ENCODE data around the gene TMEM128. TPM values are rescaled to one million over a fixed set of nuclear protein-coding genes. Genes with fewer than 3 reads are reported as not detected.
"Not testable (repeated sequence)": the region's sequence is repeated elsewhere in the genome, so short reads cannot be mapped to it uniquely, and the experiment has no call there.

The TMEM128 gene
- total RNA-seq, 2 donors from 2014 or later = 9.0 to 10.5 TPM

- Mint-ChIP-seq H3K4me1 (peaks cover 25% of the 10 kb centered on the region), H3K27ac (peak overlapping the region; percentile 97), H3K4me3 (peak overlapping the region; percentile 93), H3K27me3 (no peaks in the 10 kb centered on the region), H3K36me3 (ENCODE audit: low read depth) (peaks cover 10% of the 10 kb centered on the region)
- peak; percentile 52 for ATAC-seq
- DNase-seq = no peak
- no peaks in the 10 kb centered on the region for H3K9me3 ChIP-seq (ENCODE audit: control insufficient read depth, low read length, poor library complexity, severe bottlenecking)
Measured at GRCh38 chr4:4247696-4248028, 361 bp downstream of the TMEM128 start.

- Mint-ChIP-seq H3K4me1 (peaks cover 30% of the 10 kb centered on the region), H3K27me3 (no peaks in the 10 kb centered on the region), H3K27ac (peak overlapping the region; percentile 32), H3K36me3 (ENCODE audit: low read depth) (peaks cover 13% of the 10 kb centered on the region), H3K4me3 (no peak overlapping the region)
- no peaks in the 10 kb centered on the region for H3K9me3 ChIP-seq (ENCODE audit: control insufficient read depth, low read length, poor library complexity, severe bottlenecking)
- ATAC-seq = no peak
- no peak for DNase-seq
Measured at GRCh38 chr4:4245172-4245571, 2.9 kb downstream of the TMEM128 start.

- not testable (repeated sequence) for H3K9me3 ChIP-seq (ENCODE audit: control insufficient read depth, low read length, poor library complexity, severe bottlenecking); H3K4me1 Mint-ChIP-seq; DNase-seq; ATAC-seq; H3K27me3 Mint-ChIP-seq; H3K4me3 Mint-ChIP-seq
- Mint-ChIP-seq H3K36me3 (ENCODE audit: low read depth) (peaks cover 13% of the 10 kb centered on the region), H3K27ac (peak overlapping the region; percentile 9)
Measured at GRCh38 chr4:4239551-4239950, 8.5 kb downstream of the TMEM128 start.

GRCh38 chr4:4233610-4234009, 14.4 kb downstream of the TMEM128 start:
- peaks cover 6% of the 10 kb centered on the region for H3K36me3 Mint-ChIP-seq (ENCODE audit: low read depth)
- DNase-seq = no peak
- no peaks in the 10 kb centered on the region for H3K4me1 Mint-ChIP-seq
- no peak overlapping the region for H3K27ac Mint-ChIP-seq
- no peaks in the 10 kb centered on the region for H3K9me3 ChIP-seq (ENCODE audit: control insufficient read depth, low read length, poor library complexity, severe bottlenecking)
- H3K4me3 Mint-ChIP-seq = no peak overlapping the region
- no peak for ATAC-seq
- H3K27me3 Mint-ChIP-seq = peaks cover under 1% of the 10 kb centered on the region

GRCh38 chr4:4228356-4228668, 19.7 kb downstream of the TMEM128 start:
- Mint-ChIP-seq H3K27me3 (peaks cover 44% of the 10 kb centered on the region), H3K27ac (no peak overlapping the region), H3K4me1 (no peaks in the 10 kb centered on the region), H3K36me3 (ENCODE audit: low read depth) (peaks cover 3% of the 10 kb centered on the region), H3K4me3 (no peak overlapping the region)
- no peak for ATAC-seq
- H3K9me3 ChIP-seq (ENCODE audit: control insufficient read depth, low read length, poor library complexity, severe bottlenecking) = no peaks in the 10 kb centered on the region
- no peak for DNase-seq

- H3K36me3 Mint-ChIP-seq (ENCODE audit: low read depth) = peaks cover 5% of the 10 kb centered on the region
- ATAC-seq (no peak), DNase-seq (no peak)
- H3K27ac Mint-ChIP-seq = no peak overlapping the region
- H3K4me3 Mint-ChIP-seq = peak overlapping the region; percentile 63
- peaks cover 50% of the 10 kb centered on the region for H3K27me3 Mint-ChIP-seq
- no peaks in the 10 kb centered on the region for H3K9me3 ChIP-seq (ENCODE audit: control insufficient read depth, low read length, poor library complexity, severe bottlenecking)
- H3K4me1 Mint-ChIP-seq = no peaks in the 10 kb centered on the region
Measured at GRCh38 chr4:4227510-4228355, 20.3 kb downstream of the TMEM128 start.

- H3K4me1 Mint-ChIP-seq = no peaks in the 10 kb centered on the region
- peaks cover 59% of the 10 kb centered on the region for H3K27me3 Mint-ChIP-seq
- H3K9me3 ChIP-seq (ENCODE audit: control insufficient read depth, low read length, poor library complexity, severe bottlenecking) = no peaks in the 10 kb centered on the region
- DNase-seq = no peak
- H3K4me3 Mint-ChIP-seq = peak within 1 kb of the TSS; percentile 63
- no peak for ATAC-seq
- peaks cover 5% of the 10 kb centered on the region for H3K36me3 Mint-ChIP-seq (ENCODE audit: low read depth)
- H3K27ac Mint-ChIP-seq = no peak within 1 kb of the TSS
Measured at GRCh38 chr4:4226606-4227438, 21.2 kb downstream of the TMEM128 start, which contains the start of gene OTOP1. OTOP1 (minus strand) TSS chr4:4226929; CDS start chr4:4226864, 65 bp downstream.

- Mint-ChIP-seq H3K4me3 (peak overlapping the region; percentile 59), H3K4me1 (no peaks in the 10 kb centered on the region), H3K27ac (no peak overlapping the region), H3K27me3 (peaks cover 64% of the 10 kb centered on the region), H3K36me3 (ENCODE audit: low read depth) (peaks cover 5% of the 10 kb centered on the region)
- no peak for ATAC-seq
- DNase-seq = no peak
- no peaks in the 10 kb centered on the region for H3K9me3 ChIP-seq (ENCODE audit: control insufficient read depth, low read length, poor library complexity, severe bottlenecking)
Measured at GRCh38 chr4:4225915-4226605, 22.0 kb downstream of the TMEM128 start.

- peaks cover 47% of the 10 kb centered on the region for H3K27me3 Mint-ChIP-seq
- no peak overlapping the region for H3K27ac Mint-ChIP-seq
- H3K4me1 Mint-ChIP-seq = no peaks in the 10 kb centered on the region
- ATAC-seq (no peak), DNase-seq (no peak)
- no peaks in the 10 kb centered on the region for H3K9me3 ChIP-seq (ENCODE audit: control insufficient read depth, low read length, poor library complexity, severe bottlenecking)
- no peak overlapping the region for H3K4me3 Mint-ChIP-seq
- peaks cover 3% of the 10 kb centered on the region for H3K36me3 Mint-ChIP-seq (ENCODE audit: low read depth)
Measured at GRCh38 chr4:4217113-4217512, 30.9 kb downstream of the TMEM128 start.

GRCh38 chr4:4216648-4217047, 31.4 kb downstream of the TMEM128 start:
- DNase-seq (no peak), ATAC-seq (no peak)
- Mint-ChIP-seq H3K36me3 (ENCODE audit: low read depth) (peaks cover 3% of the 10 kb centered on the region), H3K27ac (no peak overlapping the region), H3K4me1 (no peaks in the 10 kb centered on the region), H3K27me3 (peaks cover 43% of the 10 kb centered on the region), H3K4me3 (no peak overlapping the region)
- H3K9me3 ChIP-seq (ENCODE audit: control insufficient read depth, low read length, poor library complexity, severe bottlenecking) = no peaks in the 10 kb centered on the region

- not testable (repeated sequence) for ATAC-seq; H3K4me1 Mint-ChIP-seq; H3K36me3 Mint-ChIP-seq (ENCODE audit: low read depth); H3K9me3 ChIP-seq (ENCODE audit: control insufficient read depth, low read length, poor library complexity, severe bottlenecking); DNase-seq; H3K27ac Mint-ChIP-seq; H3K4me3 Mint-ChIP-seq
- peaks cover 63% of the 10 kb centered on the region for H3K27me3 Mint-ChIP-seq
Measured at GRCh38 chr4:4213674-4214073, 34.3 kb downstream of the TMEM128 start.

- ATAC-seq (no peak), DNase-seq (no peak)
- no peaks in the 10 kb centered on the region for H3K9me3 ChIP-seq (ENCODE audit: control insufficient read depth, low read length, poor library complexity, severe bottlenecking)
- Mint-ChIP-seq H3K27ac (no peak overlapping the region), H3K4me3 (no peak overlapping the region), H3K36me3 (ENCODE audit: low read depth) (peaks cover 3% of the 10 kb centered on the region), H3K4me1 (no peaks in the 10 kb centered on the region), H3K27me3 (peaks cover 62% of the 10 kb centered on the region)
Measured at GRCh38 chr4:4206204-4206603, 41.8 kb downstream of the TMEM128 start.

GRCh38 chr4:4204401-4204745, 43.6 kb downstream of the TMEM128 start:
- Mint-ChIP-seq H3K4me3 (no peak overlapping the region), H3K4me1 (no peaks in the 10 kb centered on the region), H3K27me3 (peaks cover 46% of the 10 kb centered on the region), H3K27ac (no peak overlapping the region), H3K36me3 (ENCODE audit: low read depth) (peaks cover 3% of the 10 kb centered on the region)
- H3K9me3 ChIP-seq (ENCODE audit: control insufficient read depth, low read length, poor library complexity, severe bottlenecking) = no peaks in the 10 kb centered on the region
- no peak for DNase-seq
- ATAC-seq = no peak
